Posterior vena cava (tissue), 2 donors: ENCODE results near the gene TMEM132C. TPM values are rescaled to one million over a fixed set of nuclear protein-coding genes. Genes with fewer than 3 reads are reported as not detected.

ENCODE experiments used
- DNase-seq: peaks from one replicate; pipeline ENCODE4 v3.0.0-alpha.2; 2020; ENCODE audit warnings: low spot score
- intact Hi-C, 2 donors: fragments of 100-400 bp; cut with DNase I; formaldehyde crosslinking; loops; one replicate each; pipeline versions ENCODE4 v1.14.1 to v1.14.2; 2022 to 2023
- total RNA-seq, 2 donors: library from RNA; stranded (reverse); fragmentation: NEBNext Ultra II Directional; extraction: Animal tissue kit (Norgen Biotek cat#: 25700); gene quantifications; one replicate each; pipeline ENCODE4 v1.2.1, GENCODE V29; 2021
- donor health status: DM: yes; HTN: yes; CAD: no.
- donor health status: DM: yes; HTN: yes; CAD: no.

Gene TMEM132C
- total RNA-seq, 2 donors from 2014 or later: 1.1 to 1.5 TPM

DNA sequence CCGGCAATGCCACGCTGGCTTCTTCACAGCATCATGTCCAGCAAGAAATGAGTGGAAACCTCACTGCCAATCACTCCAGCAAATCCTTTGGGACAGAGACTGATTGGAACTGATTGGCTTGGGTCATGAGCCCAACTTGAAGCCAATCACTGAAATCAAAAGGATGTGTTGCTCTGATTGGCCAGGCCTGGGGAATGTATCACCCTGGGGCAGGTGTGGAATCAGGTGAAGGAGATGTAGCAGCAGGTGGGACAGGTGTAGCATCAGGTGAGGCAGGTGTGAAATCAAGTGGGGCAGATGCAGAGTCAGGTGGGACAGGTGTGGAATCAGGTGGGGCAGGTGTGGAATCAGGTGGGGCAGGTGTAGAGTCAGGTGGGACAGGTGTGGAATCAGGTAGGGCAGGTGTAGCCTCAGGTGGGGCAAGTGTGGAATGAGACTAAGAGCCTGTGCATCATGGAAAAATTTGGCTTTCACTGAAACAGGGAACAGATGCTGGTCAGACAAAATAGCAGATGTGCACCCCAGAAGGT lies 350.4 kb downstream of the TMEM132C start:
- intact Hi-C loops: no loop called here
- DNase-seq: no peak

DNA sequence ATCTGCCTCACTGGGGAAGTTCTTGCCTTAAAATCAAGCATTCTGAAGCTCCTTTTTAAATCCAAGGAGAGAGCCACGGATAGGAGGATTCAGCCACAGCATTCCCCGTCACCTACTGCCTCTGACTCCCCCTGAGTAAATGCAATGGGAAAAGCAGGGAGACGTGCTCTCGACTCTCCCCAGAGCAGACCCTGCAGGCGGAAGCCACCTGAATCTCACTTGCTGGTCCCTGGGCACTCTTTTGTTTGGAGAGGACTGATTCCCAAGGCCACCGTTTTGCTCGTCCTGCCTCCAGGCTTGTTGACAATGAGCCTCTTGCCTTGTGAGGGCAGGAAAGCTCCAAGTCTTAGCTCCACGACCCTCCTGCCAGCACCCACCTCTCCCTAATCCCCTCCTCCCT lies 352.3 kb downstream of the TMEM132C start:
- DNase-seq: no peak
- intact Hi-C loops: no loop called here

DNA sequence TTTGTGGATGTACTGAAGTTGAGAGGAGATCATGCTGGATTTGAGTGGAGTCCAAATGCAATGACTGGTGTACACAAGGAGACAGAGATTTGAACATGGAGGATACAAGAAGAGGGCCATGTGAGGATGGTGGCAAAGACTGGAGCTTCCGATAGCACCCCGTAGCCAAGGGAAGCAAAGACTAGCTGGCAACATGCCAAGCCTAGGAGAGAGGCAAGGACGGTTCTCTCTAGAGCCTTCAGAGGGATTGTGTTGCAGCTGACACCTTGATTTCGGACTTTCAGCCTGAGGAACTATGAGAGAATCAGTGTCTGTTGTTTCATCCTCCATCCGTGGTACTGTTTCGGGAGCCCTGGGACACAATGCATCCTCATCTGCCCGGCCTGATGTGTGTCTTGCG lies 354.3 kb downstream of the TMEM132C start:
- intact Hi-C loops: no loop called here
- no peak for DNase-seq

DNA sequence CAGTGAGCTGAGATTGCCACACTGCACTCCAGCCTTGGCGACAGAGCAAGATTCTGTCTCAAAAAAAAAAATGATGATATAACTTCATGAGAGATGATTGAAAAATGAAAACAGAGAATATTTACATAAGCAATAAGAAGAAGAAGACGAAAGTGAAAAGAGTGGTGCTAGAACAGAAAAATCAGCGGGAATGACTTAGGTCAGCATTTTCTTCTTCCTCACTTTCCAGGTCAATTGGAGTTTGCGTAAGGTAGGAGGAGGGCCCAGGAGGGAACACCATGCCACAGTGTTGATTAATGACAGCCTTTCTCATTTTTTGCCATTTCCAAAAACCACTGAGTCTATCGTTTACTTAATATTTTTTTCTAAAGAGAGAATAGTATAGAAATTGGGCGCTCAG lies 356.8 kb downstream of the TMEM132C start:
- intact Hi-C loops: no loop called here
- DNase-seq: no peak

DNA sequence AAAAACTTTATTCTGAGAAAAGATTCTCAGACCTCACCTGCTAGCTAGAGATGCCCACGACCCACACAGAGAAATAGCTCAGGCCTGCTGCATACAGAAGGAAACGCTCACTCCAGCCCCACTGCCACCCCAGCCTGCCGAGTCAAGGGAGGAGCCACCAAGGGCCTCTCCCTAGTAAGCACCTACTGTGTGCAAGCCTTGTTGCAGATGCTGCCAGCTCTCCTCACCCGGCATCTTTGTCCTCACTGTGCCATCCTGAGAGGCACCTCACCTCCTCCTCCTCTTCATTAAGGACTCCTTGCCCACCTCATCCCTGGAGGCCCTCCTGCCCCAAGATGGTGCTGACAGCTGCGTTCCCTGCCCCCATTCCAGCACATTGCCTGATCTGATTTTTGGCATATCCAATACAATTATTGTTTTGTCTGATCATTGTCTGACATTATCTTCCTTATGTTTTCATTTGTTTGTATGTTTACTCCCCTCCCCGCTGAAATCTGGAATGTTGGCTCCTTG lies 359.9 kb downstream of the TMEM132C start:
- no peak for DNase-seq

DNA sequence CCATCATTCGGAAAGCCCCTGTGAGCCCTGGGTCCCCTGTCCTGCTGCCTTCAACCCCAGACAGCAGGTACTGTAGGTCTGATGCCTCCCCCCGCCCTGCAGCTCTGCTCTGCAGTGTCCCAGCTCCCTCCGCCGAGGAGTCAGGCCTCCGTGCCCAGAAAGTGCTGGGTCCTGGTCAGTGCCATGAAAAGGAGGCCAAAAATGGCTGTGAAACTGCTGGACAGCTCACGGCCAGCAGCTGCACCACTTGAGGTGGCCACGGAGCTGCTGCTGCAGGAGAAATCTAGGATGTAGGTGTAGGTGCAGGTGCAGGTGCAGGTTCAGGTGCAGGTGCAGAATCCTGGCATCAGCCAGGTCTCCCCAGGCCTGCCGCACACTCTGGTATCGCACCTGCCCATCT lies 360.7 kb downstream of the TMEM132C start:
- no peak for DNase-seq
- intact Hi-C loops: no loop called here

More for the DNA sequence above, 359.9 kb downstream of the TMEM132C start:
- intact Hi-C loops: no loop called here

DNA sequence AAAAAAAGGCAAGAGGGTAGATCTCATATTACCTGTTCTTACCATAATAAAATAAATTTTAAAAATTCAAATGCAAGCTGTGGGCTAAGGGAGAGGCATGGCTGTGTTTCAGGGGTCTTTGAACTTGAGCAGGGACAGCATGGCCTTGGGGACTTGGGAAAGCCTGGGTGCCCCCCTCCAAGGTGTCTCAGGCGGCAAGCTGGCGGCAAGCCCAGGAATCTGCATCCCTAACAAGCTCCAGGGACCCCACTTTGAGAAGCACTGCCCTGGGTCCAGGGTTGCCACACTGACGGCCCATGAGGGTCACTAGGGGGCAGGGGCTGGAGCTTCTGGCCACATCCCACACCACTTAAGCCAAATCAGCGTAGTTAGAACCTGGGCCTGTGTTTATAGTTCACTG lies 363.0 kb downstream of the TMEM132C start:
- DNase-seq: no peak
- intact Hi-C loops: no loop called here

DNA sequence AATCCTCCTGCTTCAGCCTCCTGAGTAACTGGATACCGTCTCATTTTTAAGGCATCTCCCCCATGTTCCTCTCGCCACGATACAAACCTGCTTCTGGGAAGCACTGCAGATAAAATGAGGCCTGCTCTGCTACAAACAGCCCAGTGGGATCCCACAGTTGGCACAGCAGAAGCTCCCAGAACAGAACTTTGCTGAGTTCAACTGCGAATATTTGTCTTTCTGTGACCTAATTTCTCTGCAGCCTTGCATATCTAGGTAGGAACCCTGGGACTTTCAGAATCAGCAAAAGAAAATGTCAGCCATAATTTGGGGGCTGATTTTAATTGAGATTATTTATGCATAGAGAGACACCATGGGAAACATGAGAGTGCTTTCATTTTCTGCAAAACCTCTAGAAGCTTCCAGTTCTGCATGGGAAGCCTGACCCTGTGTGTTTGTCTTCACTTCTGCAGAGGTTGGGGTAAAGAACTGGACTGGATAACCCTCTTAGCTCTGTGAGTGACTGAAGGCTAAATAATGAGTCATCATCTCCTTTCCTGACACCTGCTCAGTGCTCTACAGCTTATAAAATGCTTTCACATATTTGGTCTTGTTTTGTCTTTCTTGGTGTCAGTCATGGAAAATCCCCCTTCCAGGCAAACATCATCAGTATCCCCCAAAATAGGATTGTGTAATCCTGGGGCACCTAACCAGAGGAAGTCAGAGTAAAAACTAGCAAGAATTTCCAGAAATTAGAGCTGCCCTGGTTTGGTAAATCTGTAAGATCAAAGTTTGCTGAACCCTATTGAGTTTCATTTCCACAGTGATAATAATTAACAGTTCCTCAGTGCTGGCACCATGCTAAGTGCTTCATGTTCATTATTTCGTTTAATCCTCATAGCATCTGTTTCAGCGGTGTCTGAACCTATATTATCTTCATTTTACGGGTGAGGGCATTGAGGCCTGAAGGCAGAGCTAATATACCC lies 371.0 kb downstream of the TMEM132C start:
- DNase-seq: no peak
- intact Hi-C loops: loop anchor here in 1 of 2 donors (2.0 kb wide), 1 partner anchor 179 kb away; no protein-coding TSS in a partner anchor

DNA sequence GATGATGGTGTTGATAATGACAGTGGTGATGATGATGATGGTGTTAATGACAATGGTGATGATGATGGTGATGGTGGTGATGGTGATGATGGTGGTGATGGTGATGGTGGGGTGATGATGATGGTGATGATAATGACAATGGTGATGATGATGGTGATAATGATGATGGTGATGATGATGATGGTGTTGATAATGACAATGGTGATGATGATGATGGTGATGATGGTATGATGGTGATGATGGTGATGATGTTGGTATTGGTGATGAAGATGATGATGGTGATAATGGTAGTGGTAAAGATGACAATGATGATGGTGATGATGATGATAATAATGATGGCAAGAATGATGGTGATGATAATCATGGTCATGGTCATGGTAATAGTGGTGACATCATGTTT lies 372.1 kb downstream of the TMEM132C start:
- intact Hi-C loops: no loop called here
- no peak for DNase-seq

DNA sequence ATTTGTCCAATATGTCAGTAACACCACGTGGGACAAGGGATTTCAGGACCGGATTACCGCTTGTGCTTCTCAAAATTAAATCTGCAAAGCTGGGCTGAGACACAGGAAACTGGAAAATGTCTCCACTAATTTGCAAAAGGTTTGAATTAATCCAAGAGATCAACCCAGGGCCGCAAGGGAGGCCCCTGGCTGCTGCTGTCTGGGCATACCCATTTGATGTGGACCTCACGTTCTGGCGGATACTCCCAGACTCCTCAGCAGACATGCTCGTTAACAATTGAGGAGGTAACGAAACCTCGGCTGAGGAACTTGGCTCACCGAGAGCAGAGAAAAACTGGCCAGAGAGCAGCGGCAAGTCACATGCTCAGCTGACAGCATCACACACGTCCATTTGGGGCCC lies 376.2 kb downstream of the TMEM132C start:
- no peak for DNase-seq

DNA sequence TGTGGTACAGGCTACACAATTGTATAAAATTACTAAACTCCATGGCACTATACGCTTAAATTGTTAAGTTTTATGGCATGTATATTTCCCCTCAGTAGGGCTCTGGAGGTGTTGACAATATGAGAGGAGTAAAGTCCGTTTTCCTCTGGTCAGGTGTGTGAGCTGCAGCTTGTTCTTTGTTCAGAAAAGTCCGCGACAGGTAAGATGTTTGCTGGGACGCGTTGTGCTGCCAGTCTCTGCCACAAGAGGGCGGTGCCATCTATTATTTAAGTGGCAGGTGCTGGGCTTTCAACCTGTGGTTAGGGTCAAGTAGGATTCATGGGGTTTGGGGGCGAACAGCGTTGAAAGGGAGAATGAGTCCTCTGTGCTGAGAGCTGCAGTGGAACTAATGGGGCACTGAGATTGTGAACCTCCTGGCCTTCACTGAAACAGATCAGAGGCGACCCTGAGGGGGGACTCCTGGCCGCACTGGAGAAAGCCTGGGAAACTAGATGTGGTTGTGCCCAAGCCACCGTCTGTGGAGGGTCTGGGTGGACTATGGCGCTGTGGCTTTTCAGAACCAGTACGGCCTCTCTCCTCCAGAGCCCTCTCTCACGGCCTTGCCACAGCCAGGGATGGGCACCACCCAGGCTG lies 377.8 kb downstream of the TMEM132C start:
- DNase-seq: no peak
- intact Hi-C loops: no loop called here

More for the DNA sequence above, 376.2 kb downstream of the TMEM132C start:
- intact Hi-C loops: no loop called here

DNA sequence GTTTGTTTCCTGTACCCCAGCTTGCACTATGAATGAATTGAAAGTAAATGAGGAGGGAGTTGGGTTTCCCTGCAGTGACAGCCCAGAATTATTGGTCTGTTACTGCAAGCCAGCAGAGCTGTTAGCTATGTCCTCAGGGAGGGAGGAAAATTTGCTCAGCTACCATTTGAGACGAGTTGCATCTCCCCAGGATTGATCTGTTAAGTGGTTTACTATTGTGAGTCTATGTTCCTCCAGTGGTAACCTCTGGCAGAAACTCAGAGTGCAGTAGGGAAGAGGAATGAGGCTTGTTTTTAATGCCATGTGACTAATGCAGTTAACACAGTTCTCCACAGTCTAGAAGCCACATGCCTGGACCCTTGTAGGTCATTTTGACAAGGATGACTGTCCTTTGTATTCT lies 382.9 kb downstream of the TMEM132C start:
- DNase-seq: no peak
- intact Hi-C loops: no loop called here

DNA sequence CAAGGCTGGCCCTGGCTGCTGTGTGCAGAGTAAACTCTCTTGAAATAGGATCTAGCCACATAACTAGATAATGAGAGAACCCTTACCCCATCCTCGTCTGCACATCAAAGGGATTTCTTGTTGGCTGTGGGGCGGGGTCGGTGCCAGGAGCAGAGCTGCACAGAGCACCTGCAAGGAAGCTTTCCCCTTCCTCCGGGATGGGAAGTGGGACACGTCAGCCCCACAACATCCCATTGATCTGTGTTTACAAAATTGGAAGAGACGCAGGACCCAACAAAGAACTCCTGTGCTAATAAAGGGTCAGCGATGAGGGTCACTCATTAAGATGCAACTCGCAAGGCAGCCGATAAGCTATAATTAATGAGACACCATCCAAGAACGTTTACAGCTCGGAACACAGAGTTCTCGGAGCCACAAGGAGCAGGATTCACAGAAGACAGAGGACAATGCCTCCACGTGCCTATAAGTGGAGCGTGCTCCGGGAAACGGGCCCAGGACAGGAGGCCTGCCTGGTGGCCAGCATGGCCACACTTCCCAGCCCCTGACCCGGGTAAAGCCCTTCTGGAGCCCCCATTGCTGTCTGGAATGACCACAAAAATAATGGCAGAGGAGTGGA lies 385.3 kb downstream of the TMEM132C start:
- intact Hi-C loops: no loop called here
- no peak for DNase-seq

DNA sequence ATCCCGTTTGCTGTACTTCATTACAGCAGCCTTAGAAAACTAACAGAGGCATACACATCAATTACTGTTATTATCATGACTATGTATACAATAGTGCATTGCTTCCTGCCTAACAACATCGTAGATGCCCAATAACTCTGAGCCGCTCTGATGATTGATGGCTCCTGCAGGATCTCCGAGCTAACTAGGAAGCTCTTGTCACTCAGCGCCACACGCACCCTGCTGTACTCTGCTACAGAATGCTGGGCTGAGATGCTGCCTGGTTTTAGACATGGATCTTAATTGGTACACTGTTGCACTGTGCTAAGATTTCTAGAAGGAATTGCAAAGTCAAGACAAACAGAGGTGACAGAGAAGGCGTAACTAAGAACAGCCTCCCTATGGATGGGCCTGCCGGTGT lies 387.5 kb downstream of the TMEM132C start:
- DNase-seq: no peak
- intact Hi-C loops: no loop called here

DNA sequence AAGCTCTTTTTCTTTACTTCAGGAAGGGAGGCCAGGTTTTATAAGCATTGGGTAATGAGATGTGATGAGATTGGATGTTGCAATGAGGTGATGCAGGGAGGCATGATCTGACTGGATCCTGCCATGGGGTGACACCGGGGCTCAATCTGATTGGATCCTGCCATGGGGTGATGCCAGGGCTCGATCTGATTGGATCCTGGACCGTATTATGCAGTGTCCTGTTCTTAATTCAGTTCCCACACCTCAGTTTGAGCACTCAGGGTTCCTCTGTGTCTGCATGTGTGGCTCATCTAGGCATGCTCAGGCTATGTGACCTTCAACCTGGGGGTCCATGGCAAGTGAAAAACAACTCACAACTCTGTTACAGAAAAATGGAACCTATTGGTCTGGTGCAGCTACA lies 390.4 kb downstream of the TMEM132C start:
- intact Hi-C loops: no loop called here
- no peak for DNase-seq

DNA sequence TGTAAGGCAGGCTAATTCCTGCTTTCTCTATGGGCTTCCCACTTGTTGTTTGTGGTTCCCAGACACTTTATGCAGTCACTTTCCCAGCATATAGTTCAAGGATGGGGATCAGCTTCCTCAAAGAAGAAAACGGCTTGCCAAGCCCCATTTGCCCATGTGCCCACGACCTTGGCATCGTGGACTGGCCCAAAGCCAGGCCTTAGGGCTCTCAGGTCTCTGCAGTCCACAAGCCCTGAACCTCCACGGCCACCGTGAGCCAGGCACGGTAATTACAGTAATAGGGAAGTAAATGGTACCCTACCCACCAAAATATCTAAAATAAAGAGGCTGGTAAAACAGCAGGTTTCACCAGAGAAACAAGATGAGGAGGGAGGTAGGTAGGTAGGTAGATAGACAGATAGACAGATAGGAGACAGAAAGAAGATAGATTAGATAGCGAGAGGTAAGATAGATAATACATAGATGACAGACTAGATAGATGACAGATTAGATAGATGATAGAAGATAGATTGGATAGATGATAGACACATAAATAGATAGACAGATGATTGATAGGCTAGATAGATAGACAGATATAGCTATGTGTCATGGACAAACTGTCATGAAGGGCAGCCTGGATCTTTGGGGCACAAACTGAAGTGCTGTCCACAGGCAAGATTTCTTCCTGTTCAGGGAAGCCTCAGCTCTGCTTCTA lies 393.7 kb downstream of the TMEM132C start:
- intact Hi-C loops: no loop called here
- DNase-seq: no peak

DNA sequence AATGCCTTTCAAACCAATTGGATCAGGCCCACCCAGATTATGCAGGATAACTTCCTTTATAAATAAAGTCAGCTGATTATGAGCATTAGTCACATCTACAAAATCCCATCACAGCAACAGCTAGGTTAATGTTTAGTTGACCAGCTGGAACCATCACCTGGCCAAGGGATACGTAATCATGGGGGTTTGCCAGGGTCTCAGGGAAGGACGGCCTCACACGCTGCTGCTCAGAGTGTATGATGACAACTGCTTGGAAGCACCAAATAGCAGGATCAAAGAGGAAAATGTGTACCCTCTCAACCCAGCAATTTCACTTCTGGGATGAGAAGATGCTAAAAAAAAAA lies 394.2 kb downstream of the TMEM132C start:
- intact Hi-C loops: no loop called here
- DNase-seq: no peak

DNA sequence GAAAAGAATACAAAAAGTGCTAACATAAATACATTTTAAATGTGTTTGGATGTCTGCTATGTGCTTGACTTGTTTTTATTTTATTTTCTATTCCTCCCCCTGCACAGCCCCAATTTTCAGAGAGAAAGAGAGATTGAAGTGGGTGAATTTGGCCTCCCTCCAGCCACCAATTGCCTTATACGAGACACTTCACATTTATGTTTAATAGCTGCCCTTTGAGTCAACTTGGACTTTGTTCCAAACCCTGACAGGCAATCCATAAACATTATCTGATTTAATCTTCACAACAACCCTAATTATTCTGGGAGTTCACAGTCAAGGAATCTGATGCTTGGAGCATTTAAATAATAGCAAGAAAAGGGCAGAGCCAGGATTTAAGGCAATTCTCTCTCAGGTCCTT lies 395.1 kb downstream of the TMEM132C start:
- DNase-seq: no peak
- intact Hi-C loops: no loop called here

DNA sequence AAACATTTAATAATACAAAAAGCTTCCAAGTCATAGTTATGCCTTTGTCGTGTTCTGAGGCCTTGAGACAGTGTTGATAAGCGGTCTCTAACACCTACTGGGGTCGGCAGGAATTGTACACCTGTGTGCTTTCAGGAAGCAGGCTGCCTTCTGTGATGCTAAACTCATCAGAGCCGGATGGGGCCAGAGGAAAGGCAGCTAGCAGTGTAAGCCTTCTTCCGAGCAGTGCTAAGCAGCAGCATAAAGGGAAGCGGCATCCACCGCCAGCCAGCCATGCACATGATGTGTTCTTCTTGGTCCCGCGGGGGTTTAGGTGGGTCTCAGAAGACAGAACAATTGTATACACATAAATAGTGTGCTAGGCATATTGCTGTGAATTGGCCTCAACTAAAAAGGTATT lies 397.5 kb downstream of the TMEM132C start:
- DNase-seq: no peak
- intact Hi-C loops: no loop called here
